ENCODE measurements around the gene BANP. TPM values are rescaled to one million over a fixed set of nuclear protein-coding genes. Genes with fewer than 3 reads are reported as not detected.
"Not testable (repeated sequence)": the region's sequence is repeated elsewhere in the genome, so short reads cannot be mapped to it uniquely, and the experiment has no call there.

The BANP gene
- total RNA-seq, 1 donor from 2014 or later: 30.4 TPM

DNA sequence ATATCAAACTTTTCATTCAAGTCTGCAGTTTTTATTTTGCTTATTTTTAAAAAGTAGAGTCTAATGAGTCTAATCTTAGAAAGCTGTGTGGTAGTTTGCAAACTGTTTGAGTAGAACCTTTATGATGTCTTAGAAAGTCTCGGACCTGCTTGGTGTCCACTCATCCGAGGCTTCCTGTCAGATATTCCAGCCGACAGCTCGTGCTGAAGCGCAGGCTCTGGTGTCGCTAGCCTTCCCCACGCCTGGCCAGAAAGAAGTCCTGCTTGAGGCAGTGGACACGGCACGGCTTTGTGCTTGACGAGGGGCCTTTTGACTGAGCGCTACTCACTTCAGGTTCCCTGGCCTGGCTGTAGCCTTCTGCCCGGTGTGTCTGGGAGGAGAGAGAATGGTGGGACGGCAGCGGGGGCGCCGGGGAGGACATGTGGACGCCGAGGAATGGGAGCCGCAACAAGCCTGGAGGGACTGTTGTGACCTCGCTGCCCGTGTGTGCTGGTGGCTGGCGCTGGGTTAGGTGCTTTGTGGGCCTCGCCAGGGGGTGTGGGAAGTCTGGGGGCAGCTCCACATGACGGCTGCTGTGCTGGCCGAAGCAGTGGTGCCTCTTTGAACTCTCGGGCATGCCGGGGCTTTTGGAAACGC lies 33.5 kb downstream of the BANP start:
- H3K27ac Mint-ChIP-seq: no peak overlapping the region

DNA sequence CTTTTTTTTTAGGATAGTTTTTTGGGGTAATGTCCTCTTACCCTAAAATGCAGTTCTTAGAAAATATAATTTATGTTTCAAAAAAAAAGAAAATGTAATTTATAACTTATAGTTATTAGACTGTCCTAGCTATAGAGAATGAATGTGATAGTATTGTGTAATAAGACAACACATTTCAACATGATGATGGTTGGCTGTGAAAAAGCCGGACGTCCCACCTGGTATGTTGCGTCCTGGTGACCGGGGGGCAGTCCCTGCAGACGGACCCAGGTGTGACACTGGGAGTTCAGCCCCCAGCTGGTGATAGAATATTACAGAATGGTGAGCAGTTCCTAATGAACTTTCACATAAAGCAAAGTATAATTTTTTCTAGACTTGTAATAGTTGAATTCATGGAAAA lies 34.3 kb downstream of the BANP start:
- not testable (repeated sequence) for H3F3A ChIP-seq (ENCODE audit: low read depth); H3K27me3 ChIP-seq; H3K4me3 Mint-ChIP-seq; H3K9me3 Mint-ChIP-seq; H3K4me1 ChIP-seq; H3K27me3 Mint-ChIP-seq (ENCODE audit: insufficient read depth, low read depth); DNase-seq (ENCODE audit: low spot score); H3K79me2 ChIP-seq (ENCODE audit: low read depth); H4K20me1 ChIP-seq (ENCODE audit: low read depth); H3K27ac Mint-ChIP-seq; H3K9me3 ChIP-seq (ENCODE audit: low read depth); H3K36me3 ChIP-seq; H3K4me2 ChIP-seq; H3K4me3 ChIP-seq; H3K9ac ChIP-seq; H2AFZ ChIP-seq (replicated peaks); H3K27ac ChIP-seq
- Mint-ChIP-seq H3K4me1 (peaks cover 14% of the 10 kb centered on the region), H3K36me3 (peaks cover 18% of the 10 kb centered on the region)

More for the DNA sequence above, 33.5 kb downstream of the BANP start:
- Histone ChIP-seq H3K9ac (no peak overlapping the region), H3K4me2 (no peak overlapping the region), H3K4me3 (no peak overlapping the region), H3K79me2 (ENCODE audit: low read depth) (no peaks in the 10 kb centered on the region), H3F3A (ENCODE audit: low read depth) (no peaks in the 10 kb centered on the region), H3K27me3 (no peaks in the 10 kb centered on the region), H3K9me3 (ENCODE audit: low read depth) (no peaks in the 10 kb centered on the region), H3K27ac (no peak overlapping the region), H3K36me3 (no peaks in the 10 kb centered on the region), H4K20me1 (ENCODE audit: low read depth) (no peaks in the 10 kb centered on the region), H2AFZ (replicated peaks) (no peak overlapping the region), H3K4me1 (peaks cover 4% of the 10 kb centered on the region)
- Mint-ChIP-seq H3K4me3 (no peak overlapping the region), H3K27me3 (ENCODE audit: insufficient read depth, low read depth) (peaks cover 2% of the 10 kb centered on the region), H3K36me3 (peaks cover 14% of the 10 kb centered on the region), H3K9me3 (no peaks in the 10 kb centered on the region), H3K4me1 (peaks cover 17% of the 10 kb centered on the region)
- TF ChIP-seq CTCF (IDR thresholded peaks at IDR 0.05): no peak
- no peak for TF ChIP-seq EZH2phosphoT487 (IDR thresholded peaks at IDR 0.05)
- no peak for TF ChIP-seq EZH2 (IDR thresholded peaks at IDR 0.05)
- DNase-seq (ENCODE audit: low spot score): no peak

GRCh38 chr16:87986361-87986849 lies 35.2 kb downstream of the BANP start:
- H3K27ac Mint-ChIP-seq; H3F3A ChIP-seq (ENCODE audit: low read depth): not testable (repeated sequence)
- H3K4me1 Mint-ChIP-seq: peaks cover 14% of the 10 kb centered on the region

GRCh38 chr16:87988596-87988995 lies 37.4 kb downstream of the BANP start:
- not testable (repeated sequence) for H3K9me3 ChIP-seq (ENCODE audit: low read depth); H3K27ac ChIP-seq; H3K4me2 ChIP-seq; H4K20me1 ChIP-seq (ENCODE audit: low read depth); H2AFZ ChIP-seq (replicated peaks); H3K79me2 ChIP-seq (ENCODE audit: low read depth); DNase-seq (ENCODE audit: low spot score); H3K9ac ChIP-seq; H3K4me3 Mint-ChIP-seq; H3K27me3 Mint-ChIP-seq (ENCODE audit: insufficient read depth, low read depth); H3K4me3 ChIP-seq; H3K27me3 ChIP-seq; H3K36me3 ChIP-seq; H3F3A ChIP-seq (ENCODE audit: low read depth); H3K4me1 ChIP-seq
- Mint-ChIP-seq H3K4me1 (peaks cover 12% of the 10 kb centered on the region), H3K9me3 (peaks cover 11% of the 10 kb centered on the region), H3K36me3 (peaks cover 31% of the 10 kb centered on the region), H3K27ac (peak overlapping the region; percentile 60)

More at GRCh38 chr16:87986361-87986849, 35.2 kb downstream of the BANP start:
- H3K36me3 ChIP-seq; H2AFZ ChIP-seq (replicated peaks); H4K20me1 ChIP-seq (ENCODE audit: low read depth); H3K9me3 ChIP-seq (ENCODE audit: low read depth); H3K79me2 ChIP-seq (ENCODE audit: low read depth); H3K27ac ChIP-seq; H3K4me3 Mint-ChIP-seq; H3K27me3 Mint-ChIP-seq (ENCODE audit: insufficient read depth, low read depth); H3K9ac ChIP-seq; DNase-seq (ENCODE audit: low spot score); H3K4me3 ChIP-seq; H3K27me3 ChIP-seq; H3K4me2 ChIP-seq; H3K9me3 Mint-ChIP-seq; H3K4me1 ChIP-seq: not testable (repeated sequence)
- H3K36me3 Mint-ChIP-seq: peaks cover 23% of the 10 kb centered on the region

DNA sequence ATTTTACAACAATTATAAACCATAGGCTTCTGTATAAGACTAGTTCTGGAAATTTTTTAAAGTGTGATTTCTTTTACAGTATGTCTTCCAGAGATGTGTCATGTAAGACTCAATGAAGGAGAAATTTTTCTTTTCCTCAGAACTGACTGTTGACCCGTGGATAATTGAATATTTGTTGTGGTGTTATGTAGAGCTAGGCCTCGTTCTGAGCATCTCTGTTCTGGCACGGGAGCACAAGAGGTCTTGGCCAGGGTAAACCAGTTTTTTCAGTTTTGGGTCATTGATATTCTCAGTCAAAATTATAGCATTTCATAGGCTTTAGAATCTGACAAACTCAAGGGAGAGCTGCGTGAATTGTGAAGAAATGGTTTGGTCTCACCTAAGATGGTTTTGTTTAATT lies 39.0 kb downstream of the BANP start:
- not testable (repeated sequence) for H3K9ac ChIP-seq; H3K4me2 ChIP-seq; H3K79me2 ChIP-seq (ENCODE audit: low read depth); H3K4me3 ChIP-seq; H4K20me1 ChIP-seq (ENCODE audit: low read depth); H3K27me3 ChIP-seq; H3K4me3 Mint-ChIP-seq; H3K36me3 ChIP-seq; H3K4me1 ChIP-seq; H3K27ac ChIP-seq; H2AFZ ChIP-seq (replicated peaks); DNase-seq (ENCODE audit: low spot score); H3K9me3 ChIP-seq (ENCODE audit: low read depth); H3K27ac Mint-ChIP-seq; H3K27me3 Mint-ChIP-seq (ENCODE audit: insufficient read depth, low read depth); H3F3A ChIP-seq (ENCODE audit: low read depth)
- Mint-ChIP-seq H3K36me3 (peaks cover 26% of the 10 kb centered on the region), H3K9me3 (peaks cover 11% of the 10 kb centered on the region), H3K4me1 (peaks cover 12% of the 10 kb centered on the region)

GRCh38 chr16:87992142-87992541 lies 40.9 kb downstream of the BANP start:
- H3K4me1 Mint-ChIP-seq: peaks cover 12% of the 10 kb centered on the region
- H3F3A ChIP-seq (ENCODE audit: low read depth); H3K27me3 Mint-ChIP-seq (ENCODE audit: insufficient read depth, low read depth); H3K9ac ChIP-seq; DNase-seq (ENCODE audit: low spot score); H3K27ac ChIP-seq; H4K20me1 ChIP-seq (ENCODE audit: low read depth); H3K36me3 ChIP-seq; H3K4me3 Mint-ChIP-seq; H3K27ac Mint-ChIP-seq; H3K4me1 ChIP-seq; H3K4me3 ChIP-seq; H3K79me2 ChIP-seq (ENCODE audit: low read depth); H3K27me3 ChIP-seq; H3K4me2 ChIP-seq; H3K9me3 ChIP-seq (ENCODE audit: low read depth); H2AFZ ChIP-seq (replicated peaks): not testable (repeated sequence)
- H3K9me3 Mint-ChIP-seq: peaks cover 11% of the 10 kb centered on the region
- H3K36me3 Mint-ChIP-seq: peaks cover 26% of the 10 kb centered on the region

Data from neural progenitor cell (in vitro differentiated cells).